Anterior cingulate cortex (tissue), 58 donors: ENCODE results near the gene S100A1.
"Not testable (repeated sequence)": the region's sequence is repeated elsewhere in the genome, so short reads cannot be mapped to it uniquely, and the experiment has no call there.

ENCODE experiments used
- DNase-seq, 58 donors: peaks; one replicate each; lab custom pipeline; 2025; lab: John Stamatoyannopoulos, UW

S100A1 gene

GRCh38 chr1:153628638-153629342 lies 556 bp downstream of the S100A1 start:
- no peak for DNase-seq

- no peak for DNase-seq
Measured at GRCh38 chr1:153629343-153629665, 1.1 kb downstream of the S100A1 start.

- DNase-seq: peak in 37 of 58 donors; percentile 8 to 70 (median 40)
Measured at GRCh38 chr1:153629971-153630370, 1.7 kb downstream of the S100A1 start.

- no peak for DNase-seq
Measured at GRCh38 chr1:153630384-153630783, 2.1 kb downstream of the S100A1 start.

- DNase-seq: no peak
Measured at GRCh38 chr1:153631047-153632022, 3.1 kb downstream of the S100A1 start.

GRCh38 chr1:153633161-153633753 lies 5.0 kb downstream of the S100A1 start:
- DNase-seq: peak in 8 of 58 donors; percentile 61 to 85 (median 74)

- peak; percentile 63 to 99 (median 96) for DNase-seq
Measured at GRCh38 chr1:153633754-153634665, 5.8 kb downstream of the S100A1 start, which contains the start of gene CHTOP. Gene CHTOP, plus strand, starts transcription at chr1:153634066. Its CDS starts 2,523 bp downstream, at chr1:153636589.

GRCh38 chr1:153635872-153636271 lies 7.6 kb downstream of the S100A1 start:
- DNase-seq: no peak

GRCh38 chr1:153636312-153636711 lies 8.1 kb downstream of the S100A1 start:
- no peak for DNase-seq

GRCh38 chr1:153638261-153638660 lies 10.0 kb downstream of the S100A1 start:
- DNase-seq: no peak

GRCh38 chr1:153639280-153639679 lies 11.0 kb downstream of the S100A1 start:
- no peak for DNase-seq

GRCh38 chr1:153640213-153640612 lies 12.0 kb downstream of the S100A1 start:
- not testable (repeated sequence) for DNase-seq

- no peak for DNase-seq
Measured at GRCh38 chr1:153640861-153641260, 12.6 kb downstream of the S100A1 start.

- DNase-seq: no peak
Measured at GRCh38 chr1:153642161-153642560, 13.9 kb downstream of the S100A1 start.

- no peak for DNase-seq
Measured at GRCh38 chr1:153643100-153643499, 14.9 kb downstream of the S100A1 start.

GRCh38 chr1:153643816-153644215 lies 15.6 kb downstream of the S100A1 start:
- DNase-seq: no peak

GRCh38 chr1:153646672-153647345 lies 18.6 kb downstream of the S100A1 start:
- DNase-seq: peak in 3 of 58 donors; percentile 6 to 38 (median 8)

- no peak for DNase-seq
Measured at GRCh38 chr1:153647346-153647714, 19.1 kb downstream of the S100A1 start.

GRCh38 chr1:153648000-153648643 lies 19.9 kb downstream of the S100A1 start:
- DNase-seq: no peak
